Measurements from ENCODE around the gene ATP13A1.
"Not testable (repeated sequence)": the region's sequence is repeated elsewhere in the genome, so short reads cannot be mapped to it uniquely, and the experiment has no call there.

The ATP13A1 gene

GRCh38 chr19:19710506-19710905 lies 47.0 kb upstream of the ATP13A1 start:
- no peak for ATAC-seq
- TF ChIP-seq PATZ1 (CRISPR knock-in tag; IDR thresholded peaks at IDR 0.05; ENCODE audit: borderline replicate concordance) (no peak), ARNTL (CRISPR knock-in tag; IDR thresholded peaks at IDR 0.05; ENCODE audit: borderline replicate concordance, low read depth) (no peak), ISL1 (CRISPR knock-in tag; IDR thresholded peaks at IDR 0.05) (no peak), CSRNP3 (CRISPR knock-in tag; IDR thresholded peaks at IDR 0.05) (no peak), GLIS3 (CRISPR knock-in tag; IDR thresholded peaks at IDR 0.05) (no peak), TOX (CRISPR knock-in tag; IDR thresholded peaks at IDR 0.05; ENCODE audit: borderline replicate concordance) (no peak), ZFP3 (CRISPR knock-in tag; IDR thresholded peaks at IDR 0.05) (no peak), ZFP30 (CRISPR knock-in tag; IDR thresholded peaks at IDR 0.05) (no peak), ZNF565 (CRISPR knock-in tag; conservative IDR thresholded peaks at IDR 0.05; ENCODE audit: low read depth) (no peak), RARB (CRISPR knock-in tag; IDR thresholded peaks at IDR 0.05) (no peak), TCF4 (CRISPR knock-in tag; IDR thresholded peaks at IDR 0.05; ENCODE audit: borderline replicate concordance) (no peak), OSR1 (CRISPR knock-in tag; IDR thresholded peaks at IDR 0.05) (no peak), CSDC2 (CRISPR knock-in tag; IDR thresholded peaks at IDR 0.05) (no peak), POU6F1 (CRISPR knock-in tag; IDR thresholded peaks at IDR 0.05; ENCODE audit: borderline replicate concordance, low read depth) (no peak), ZNF70 (CRISPR knock-in tag; IDR thresholded peaks at IDR 0.05) (no peak), ZNF8 (CRISPR knock-in tag; IDR thresholded peaks at IDR 0.05) (no peak), ZC3H10 (CRISPR knock-in tag; IDR thresholded peaks at IDR 0.05) (no peak)

GRCh38 chr19:19704836-19705235 lies 41.4 kb upstream of the ATP13A1 start:
- no peak for ATAC-seq
- TF ChIP-seq RARB (CRISPR knock-in tag; IDR thresholded peaks at IDR 0.05) (no peak), ZNF8 (CRISPR knock-in tag; IDR thresholded peaks at IDR 0.05) (no peak), CSRNP3 (CRISPR knock-in tag; IDR thresholded peaks at IDR 0.05) (no peak), PATZ1 (CRISPR knock-in tag; IDR thresholded peaks at IDR 0.05; ENCODE audit: borderline replicate concordance) (no peak), TCF4 (CRISPR knock-in tag; IDR thresholded peaks at IDR 0.05; ENCODE audit: borderline replicate concordance) (no peak), BACH2 (CRISPR knock-in tag; IDR thresholded peaks at IDR 0.05; ENCODE audit: borderline replicate concordance) (no peak), TSHZ2 (CRISPR knock-in tag; IDR thresholded peaks at IDR 0.05) (no peak), POU6F1 (CRISPR knock-in tag; IDR thresholded peaks at IDR 0.05; ENCODE audit: borderline replicate concordance, low read depth) (no peak), ZFP30 (CRISPR knock-in tag; IDR thresholded peaks at IDR 0.05) (no peak), ISL1 (CRISPR knock-in tag; IDR thresholded peaks at IDR 0.05) (no peak), PPARA (CRISPR knock-in tag; IDR thresholded peaks at IDR 0.05; ENCODE audit: borderline replicate concordance) (no peak), CSDC2 (CRISPR knock-in tag; IDR thresholded peaks at IDR 0.05) (no peak), ZNF70 (CRISPR knock-in tag; IDR thresholded peaks at IDR 0.05) (no peak)

GRCh38 chr19:19700493-19700892 lies 37.0 kb upstream of the ATP13A1 start:
- not testable (repeated sequence) for ATAC-seq
